ENCODE measurements around the gene KIAA1958. TPM values are rescaled to one million over a fixed set of nuclear protein-coding genes. Genes with fewer than 3 reads are reported as not detected.

KIAA1958 gene
- total RNA-seq, 1 donor from 2014 or later = 12.0 TPM

- Histone ChIP-seq H3K4me1 (ENCODE audit: insufficient read depth, low read length) (no peaks in the 10 kb centered on the region), H2AFZ (ENCODE audit: low read depth, low read length) (no peak overlapping the region), H3K9ac (ENCODE audit: low read length) (no peak overlapping the region), H4K20me1 (ENCODE audit: insufficient read depth, low read length) (no peaks in the 10 kb centered on the region), H3K4me3 (ENCODE audit: insufficient read depth, low read depth, low read length) (no peak overlapping the region), H3K27me3 (ENCODE audit: insufficient read depth, low read length) (no peaks in the 10 kb centered on the region), H3K36me3 (ENCODE audit: insufficient read depth, low read length) (peaks cover 3% of the 10 kb centered on the region), H3K4me2 (ENCODE audit: low read length) (no peak overlapping the region), H3K79me2 (ENCODE audit: insufficient read depth, low read length) (no peaks in the 10 kb centered on the region), H3K27ac (ENCODE audit: low read depth, low read length) (no peak overlapping the region), H3K9me3 (ENCODE audit: insufficient read depth, low read depth, low read length) (no peaks in the 10 kb centered on the region)
- Mint-ChIP-seq H3K9me3 (ENCODE audit: unreplicated experiment) (no peaks in the 10 kb centered on the region), H3K27me3 (ENCODE audit: low read depth, unreplicated experiment) (no peaks in the 10 kb centered on the region), H3K27ac (ENCODE audit: unreplicated experiment) (no peak overlapping the region), H3K4me3 (ENCODE audit: unreplicated experiment) (no peak overlapping the region), H3K36me3 (ENCODE audit: low read depth, unreplicated experiment) (peaks cover 2% of the 10 kb centered on the region), H3K4me1 (ENCODE audit: low read depth, unreplicated experiment) (no peaks in the 10 kb centered on the region)
- DNase-seq (ENCODE audit: low read depth) (no peak), FAIRE-seq (no peak)
- TF ChIP-seq CTCF (IDR thresholded peaks at IDR 0.05; ENCODE audit: insufficient read depth, low read depth, low read length) = no peak
- no peak for TF ChIP-seq EZH2 (IDR thresholded peaks at IDR 0.05; ENCODE audit: insufficient read depth, low read length)
Measured at GRCh38 chr9:112443636-112444035, 43.0 kb upstream of the KIAA1958 start.

- Histone ChIP-seq H3K4me3 (ENCODE audit: insufficient read depth, low read depth, low read length) (no peak overlapping the region), H3K36me3 (ENCODE audit: insufficient read depth, low read length) (no peaks in the 10 kb centered on the region), H4K20me1 (ENCODE audit: insufficient read depth, low read length) (no peaks in the 10 kb centered on the region), H2AFZ (ENCODE audit: low read depth, low read length) (no peak overlapping the region), H3K4me2 (ENCODE audit: low read length) (no peak overlapping the region), H3K79me2 (ENCODE audit: insufficient read depth, low read length) (no peaks in the 10 kb centered on the region), H3K27ac (ENCODE audit: low read depth, low read length) (no peak overlapping the region), H3K9me3 (ENCODE audit: insufficient read depth, low read depth, low read length) (no peaks in the 10 kb centered on the region), H3K4me1 (ENCODE audit: insufficient read depth, low read length) (no peaks in the 10 kb centered on the region), H3K9ac (ENCODE audit: low read length) (no peak overlapping the region), H3K27me3 (ENCODE audit: insufficient read depth, low read length) (no peaks in the 10 kb centered on the region)
- TF ChIP-seq EZH2 (IDR thresholded peaks at IDR 0.05; ENCODE audit: insufficient read depth, low read length) (no peak), CTCF (IDR thresholded peaks at IDR 0.05; ENCODE audit: insufficient read depth, low read depth, low read length) (no peak)
- Mint-ChIP-seq H3K4me1 (ENCODE audit: low read depth, unreplicated experiment) (no peaks in the 10 kb centered on the region), H3K9me3 (ENCODE audit: unreplicated experiment) (no peaks in the 10 kb centered on the region), H3K27ac (ENCODE audit: unreplicated experiment) (no peak overlapping the region), H3K36me3 (ENCODE audit: low read depth, unreplicated experiment) (peaks cover 2% of the 10 kb centered on the region), H3K27me3 (ENCODE audit: low read depth, unreplicated experiment) (no peaks in the 10 kb centered on the region), H3K4me3 (ENCODE audit: unreplicated experiment) (no peak overlapping the region)
- DNase-seq (ENCODE audit: low read depth) (no peak), FAIRE-seq (no peak)
Measured at GRCh38 chr9:112445196-112445595, 41.4 kb upstream of the KIAA1958 start.

- H3K4me3 Mint-ChIP-seq (ENCODE audit: unreplicated experiment) = no peak overlapping the region
Measured at GRCh38 chr9:112446080-112446479, 40.5 kb upstream of the KIAA1958 start.

More at GRCh38 chr9:112446080-112446479, 40.5 kb upstream of the KIAA1958 start:
- H3K27ac ChIP-seq (ENCODE audit: low read depth, low read length) = no peak overlapping the region
- no peaks in the 10 kb centered on the region for H3K27me3 ChIP-seq (ENCODE audit: insufficient read depth, low read length)
- DNase-seq (ENCODE audit: low read depth) = no peak
- no peak overlapping the region for H3K9ac ChIP-seq (ENCODE audit: low read length)
- H2AFZ ChIP-seq (ENCODE audit: low read depth, low read length) = no peak overlapping the region
- H3K4me3 ChIP-seq (ENCODE audit: insufficient read depth, low read depth, low read length) = no peak overlapping the region
- TF ChIP-seq CTCF (IDR thresholded peaks at IDR 0.05; ENCODE audit: insufficient read depth, low read depth, low read length) = no peak
- no peak for TF ChIP-seq EZH2 (IDR thresholded peaks at IDR 0.05; ENCODE audit: insufficient read depth, low read length)
- H3K4me2 ChIP-seq (ENCODE audit: low read length) = no peak overlapping the region
- FAIRE-seq = no peak
- no peaks in the 10 kb centered on the region for H3K36me3 ChIP-seq (ENCODE audit: insufficient read depth, low read length)
- no peaks in the 10 kb centered on the region for H4K20me1 ChIP-seq (ENCODE audit: insufficient read depth, low read length)
- Mint-ChIP-seq H3K27ac (ENCODE audit: unreplicated experiment) (no peak overlapping the region), H3K36me3 (ENCODE audit: low read depth, unreplicated experiment) (peaks cover 2% of the 10 kb centered on the region), H3K4me1 (ENCODE audit: low read depth, unreplicated experiment) (no peaks in the 10 kb centered on the region), H3K27me3 (ENCODE audit: low read depth, unreplicated experiment) (no peaks in the 10 kb centered on the region), H3K9me3 (ENCODE audit: unreplicated experiment) (no peaks in the 10 kb centered on the region)
- no peaks in the 10 kb centered on the region for H3K4me1 ChIP-seq (ENCODE audit: insufficient read depth, low read length)
- no peaks in the 10 kb centered on the region for H3K9me3 ChIP-seq (ENCODE audit: insufficient read depth, low read depth, low read length)
- no peaks in the 10 kb centered on the region for H3K79me2 ChIP-seq (ENCODE audit: insufficient read depth, low read length)

Measured in astrocyte (in vitro differentiated cells and primary cell).